Psoas muscle (tissue), 8 donors: ENCODE measurements around the gene PCGF2. TPM values are rescaled to one million over a fixed set of nuclear protein-coding genes. Genes with fewer than 3 reads are reported as not detected.

ENCODE experiments used
- ATAC-seq, 4 donors: fragments of 200-7000 bp; cut with Tn5 transposase; one replicate each; pipeline ENCODE4 v1.9.1; 2020; ENCODE audit warnings: moderate library complexity in 3 of 4, mild to moderate bottlenecking in 2 of 4
- DNase-seq, 2 donors: peaks; one replicate each; pipeline ENCODE4 v3.0.0-alpha.2; 2020
- H3K27ac ChIP-seq: fragments of 200-600 bp; one replicate; pipeline ENCODE4 v1.8.0; 2022
- H3K27me3 ChIP-seq, 3 donors: fragments of 200-600 bp in 1 of 3; one replicate each; pipeline versions ENCODE4 v1.6.1 to v1.8.0; 2013 to 2022; ENCODE audit warnings: low read length in 2 of 3, mild to moderate bottlenecking in 2 of 3, moderate library complexity in 1 of 3; ENCODE audit not compliant: insufficient read depth in 3 of 3
- H3K36me3 ChIP-seq, 2 donors: fragments of 200-600 bp in 1 of 2; one replicate each; pipeline versions ENCODE4 v1.6.1 to v1.8.0; 2013 to 2022; ENCODE audit warnings: low read depth in 1 of 2, mild to moderate bottlenecking in 1 of 2, moderate library complexity in 1 of 2; ENCODE audit not compliant: insufficient read depth in 1 of 2
- H3K4me1 ChIP-seq: fragments of 200-600 bp; one replicate; pipeline ENCODE4 v1.8.0; 2022
- H3K4me3 ChIP-seq: fragments of 200-600 bp; one replicate; pipeline ENCODE4 v1.8.0; 2022; ENCODE audit warnings: mild to moderate bottlenecking
- H3K9me3 ChIP-seq: fragments of 200-600 bp; one replicate; pipeline ENCODE4 v1.8.0; 2022
- CTCF ChIP-seq: fragments of 200-600 bp; IDR thresholded peaks from one replicate; pipeline ENCODE4 v1.8.0; 2022; ENCODE audit warnings: antibody characterized with exemption
- WGBS, 3 donors: extraction: QIAGEN DNeasy Blood & Tissue Kit; methylation state at CpG; one replicate each; pipeline versions ENCODE4 v1.1.6 to v1.1.7; 2013; 5-methylcytosine and 5-hydroxymethylcytosine counted together
- intact Hi-C, 2 donors: fragments of 100-400 bp; cut with DNase I; formaldehyde crosslinking; loops; one replicate each; pipeline versions ENCODE4 v1.11.0 to v1.14.2; 2022
- long read RNA-seq, 2 donors: library from polyadenylated mRNA; unstranded; transcript quantifications; one replicate each; pipeline ENCODE4 v2.0.0, GENCODE V29; 2021
- polyA plus RNA-seq, 3 donors: library from polyadenylated mRNA; stranded (reverse); fragments of 200-250 nt; gene quantifications; one replicate each; pipeline ENCODE4 v1.2.3, GENCODE V29; 2013
- total RNA-seq, 4 donors: library from RNA; stranded (reverse); fragmentation: NEBNext Ultra II Directional in 2 of 4; extraction: Animal tissue kit (Norgen Biotek cat#: 25700) in 2 of 4; gene quantifications; one replicate each; pipeline versions ENCODE4 v1.2.1 to v1.2.4, GENCODE V29; 2021 to 2023
- donor health status: healthy with polysubstance abuse.
- donor health status: DM: no; HTN: no; CAD: no; lungs with moderate emphysema.
- donor health status: Bipolar disorder and iron deficiency.
- donor health status: healthy.
- donor health status: DM: yes; HTN: yes; CAD: no.
- donor health status: DM: no; HTN: no; CAD: no.
- donor health status: DM: no; HTN: no; CAD: no.
- donor health status: DM: yes; HTN: yes; CAD: no.

PCGF2 gene
- total RNA-seq, result 10 to 100 TPM in 1 of 4 donors, 1 to 10 TPM in 3; 7.1 to 10.8 (median 7.5) TPM
- polyA plus RNA-seq, result 1 to 10 TPM; 3.3 to 5.8 (median 5.1) TPM
- long read RNA-seq, donor 1, partial matches to known transcripts, result 0 of 2 reads
- long read RNA-seq, donor 1, other reads (novel, unspliced or antisense), result 2 of 2 reads
- long read RNA-seq, donor 2, partial matches to known transcripts, result 0 of 3 reads
- long read RNA-seq, donor 2, other reads (novel, unspliced or antisense), result 3 of 3 reads

- H3K27me3 ChIP-seq, result peaks cover 0 to 56% (median 8%) of the 10 kb centered on the region in 3 donors
- ATAC-seq (no peak), DNase-seq (peak; percentile 88 to 92)
- intact Hi-C loops, result no loop called here
- H3K9me3 ChIP-seq, result no peaks in the 10 kb centered on the region
- WGBS, 3 donors, result 0 to 1% (median 1%) methylated on average over 27 to 46 of the region's 47 CpGs
- no peak for TF ChIP-seq CTCF
- no peaks in the 10 kb centered on the region for H3K36me3 ChIP-seq
- H3K4me1 ChIP-seq, result peaks cover 16% of the 10 kb centered on the region
- peak within 1 kb of the TSS; percentile 66 for H3K4me3 ChIP-seq
- H3K27ac ChIP-seq, result peak within 1 kb of the TSS; percentile 75
Measured at GRCh38 chr17:38748149-38748891, at the start of gene PCGF2. Gene PCGF2 (minus strand): TSS chr17:38748336. CDS start chr17:38740402, 7,934 bp downstream.

DNA sequence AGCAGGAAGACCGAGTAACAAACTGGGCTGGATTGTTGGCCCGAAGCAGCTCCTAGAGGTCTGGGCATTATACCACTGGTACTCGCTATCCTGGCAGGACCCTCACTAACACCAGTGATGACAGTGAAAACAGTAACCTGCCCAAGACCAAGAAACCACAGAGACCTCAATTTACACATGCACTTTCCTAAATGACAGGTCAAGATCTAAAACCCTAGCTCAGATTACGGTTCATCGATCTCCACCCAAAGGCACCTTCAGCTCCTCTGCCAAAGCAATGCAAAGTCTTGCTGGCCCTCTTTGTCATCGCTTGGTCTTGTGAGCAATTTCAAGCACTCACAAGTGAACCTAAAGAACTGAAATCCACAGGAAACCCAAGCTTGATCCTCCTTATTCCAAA is 49.7 kb upstream of the PCGF2 start:
- Histone ChIP-seq H3K27me3 (no peaks in the 10 kb centered on the region), H3K27ac (peak overlapping the region; percentile 96), H3K4me1 (peaks cover 29% of the 10 kb centered on the region), H3K36me3 (peaks cover 7 to 50% of the 10 kb centered on the region in 2 donors), H3K4me3 (peak overlapping the region; percentile 96), H3K9me3 (no peaks in the 10 kb centered on the region)
- intact Hi-C loops, result no loop called here
- WGBS, 3 donors, result 40 to 62% (median 45%) methylated on average over 6 of the region's 6 CpGs
- no peak for TF ChIP-seq CTCF
- no peak for DNase-seq
- ATAC-seq, result no peak

DNA sequence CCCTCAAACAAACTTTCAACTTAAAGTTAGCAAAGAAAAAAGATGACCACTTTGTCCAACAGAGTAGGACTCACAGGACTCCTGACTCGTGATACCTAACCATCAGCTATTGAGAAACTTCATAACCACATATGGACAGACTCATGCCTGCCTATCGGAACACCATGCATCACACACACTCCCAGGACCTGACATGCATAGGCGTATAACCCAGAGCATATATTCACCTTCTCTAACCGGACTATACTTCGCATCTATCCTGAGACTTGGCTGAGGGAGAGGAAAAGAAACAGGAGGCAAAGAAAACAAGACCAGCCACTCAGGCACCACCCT is 49.0 kb upstream of the PCGF2 start:
- no peak for ATAC-seq
- peaks cover 7 to 48% of the 10 kb centered on the region in 2 donors for H3K36me3 ChIP-seq
- H3K9me3 ChIP-seq, result no peaks in the 10 kb centered on the region
- intact Hi-C loops, result no loop called here
- WGBS, 3 donors, result 69 to 80% (median 77%) methylated on average over 5 of the region's 5 CpGs
- peaks cover 29% of the 10 kb centered on the region for H3K4me1 ChIP-seq
- no peak for DNase-seq
- peak overlapping the region; percentile 96 for H3K27ac ChIP-seq
- peak overlapping the region; percentile 96 for H3K4me3 ChIP-seq
- H3K27me3 ChIP-seq, result no peaks in the 10 kb centered on the region
- TF ChIP-seq CTCF, result no peak

DNA sequence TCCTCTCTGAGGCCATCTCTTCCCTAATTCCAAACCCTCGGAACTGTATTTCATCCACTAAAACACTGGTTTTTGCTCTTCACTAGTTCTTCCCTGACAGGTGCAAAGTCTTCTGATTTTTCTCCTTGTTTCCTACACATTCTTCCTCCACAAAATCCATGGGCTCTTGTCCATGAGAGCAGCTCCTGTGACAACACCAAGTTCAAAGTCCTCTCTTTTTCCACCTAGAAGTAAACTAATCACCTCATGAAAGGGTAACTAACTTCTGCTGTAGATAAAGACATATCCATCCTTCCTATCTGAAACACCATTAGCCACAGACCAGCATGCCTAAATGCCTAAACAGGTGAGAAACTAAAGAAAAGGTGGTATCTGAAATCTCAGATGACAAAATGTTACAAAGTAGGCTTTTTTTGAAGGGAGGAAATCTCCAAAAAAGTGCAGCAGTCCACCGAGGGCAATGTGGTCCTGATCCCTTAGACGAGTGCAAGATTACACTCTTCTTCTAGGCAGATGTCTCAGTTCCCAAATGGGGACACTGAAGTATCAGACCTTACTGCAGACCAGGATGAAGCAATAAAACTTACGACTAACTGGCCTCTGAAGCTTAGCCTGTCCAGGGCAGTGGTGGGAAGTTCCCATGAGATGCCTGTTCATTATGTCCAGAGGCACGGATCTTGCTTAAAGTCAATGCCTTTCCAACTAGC is 48.5 kb upstream of the PCGF2 start:
- H3K9me3 ChIP-seq, result no peaks in the 10 kb centered on the region
- peak overlapping the region; percentile 96 for H3K27ac ChIP-seq
- WGBS, 3 donors, result 41 to 56% (median 43%) methylated on average over 5 of the region's 5 CpGs
- TF ChIP-seq CTCF, result no peak
- intact Hi-C loops, result no loop called here
- DNase-seq (no peak), ATAC-seq (no peak)
- H3K36me3 ChIP-seq, result peaks cover 4 to 43% of the 10 kb centered on the region in 2 donors
- H3K4me3 ChIP-seq, result peak overlapping the region; percentile 96
- peaks cover 29% of the 10 kb centered on the region for H3K4me1 ChIP-seq
- H3K27me3 ChIP-seq, result no peaks in the 10 kb centered on the region
